Ovary (tissue), 9 donors: ENCODE data around the gene LKAAEAR1. TPM values are rescaled to one million over a fixed set of nuclear protein-coding genes. Genes with fewer than 3 reads are reported as not detected.

Source experiments
- DNase-seq, 5 donors: peaks; one replicate each; pipeline ENCODE4 v3.0.0-alpha.2; 2019 to 2020
- H3K27ac ChIP-seq, 2 donors: fragments of 200-600 bp; one replicate each; pipeline versions ENCODE4 v1.5.1 to v1.8.0; 2019 to 2022
- H3K27me3 ChIP-seq: fragments of 200-600 bp; one replicate; pipeline ENCODE4 v1.8.0; 2022
- H3K36me3 ChIP-seq: fragments of 200-600 bp; sonication (generic); one replicate; pipeline ENCODE4 v1.5.1; 2019
- H3K4me1 ChIP-seq: one replicate; pipeline ENCODE4 v1.8.1; 2013; ENCODE audit warnings: mild to moderate bottlenecking, moderate library complexity; ENCODE audit not compliant: insufficient read depth
- H3K4me3 ChIP-seq: fragments of 200-600 bp; sonication (generic); one replicate; pipeline ENCODE4 v1.5.1; 2017
- H3K9me3 ChIP-seq, 2 donors: fragments of 200-600 bp in 1 of 2; sonication (generic) in 1 of 2; one replicate each; pipeline versions ENCODE4 v1.5.1 to v1.8.1; 2013 to 2019; ENCODE audit warnings: mild to moderate bottlenecking in 1 of 2, moderate library complexity in 1 of 2
- CTCF ChIP-seq, 3 donors: fragments of 450-650 bp in 2 of 3; fragments of 200-600 bp in 1 of 3; IDR thresholded peaks; one replicate each; pipeline versions ENCODE4 v1.5.1 to v1.8.0; 2016 to 2022; ENCODE audit warnings: antibody characterized with exemption in 3 of 3, mild to moderate bottlenecking in 1 of 3
- EP300 ChIP-seq: sonication (generic); formaldehyde crosslinking; IDR thresholded peaks from one replicate; pipeline ENCODE4 v1.6.1; 2017; ENCODE audit warnings: antibody characterized with exemption
- POLR2A ChIP-seq: fragments of 450-650 bp; IDR thresholded peaks from one replicate; pipeline ENCODE4 v1.6.1; 2017; ENCODE audit warnings: antibody characterized with exemption, mild to moderate bottlenecking, moderate library complexity
- WGBS, 3 donors: extraction: QIAGEN DNeasy Blood & Tissue Kit in 1 of 3; methylation state at CpG; one replicate each; pipeline versions ENCODE4 v1.1.5 to v1.1.7; 2013 to 2017; 5-methylcytosine and 5-hydroxymethylcytosine counted together
- intact Hi-C, 4 donors: fragments of 100-400 bp; cut with DNase I; formaldehyde crosslinking; loops; one replicate each; pipeline versions ENCODE4 v1.11.0 to v1.15.1; 2022 to 2023
- polyA plus RNA-seq, 2 donors: library from polyadenylated mRNA; stranded (reverse); fragments of 200-250 nt in 1 of 2; fragments of 350-450 nt in 1 of 2; fragmentation: Illumina TruSeq in 1 of 2; extraction: RNeasy Lipid Tissue Mini Kit (QIAGEN cat#74804) in 1 of 2; gene quantifications; one replicate each; pipeline ENCODE4 v1.2.3, GENCODE V29; 2013 to 2014
- total RNA-seq, 7 donors: library from RNA; depleted of rRNA in 2 of 7; stranded (reverse); fragments of >200 nt in 2 of 7; fragmentation: NEBNext Ultra II Directional in 3 of 7; extraction: Animal tissue kit (Norgen Biotek cat#: 25700) in 3 of 7; gene quantifications; one replicate each; pipeline versions ENCODE4 v1.1.0 to v1.2.4, GENCODE V29; 2016 to 2023
- donor health status: DM: no; HTN: no; CAD: no; lungs with moderate emphysema.
- donor health status: DM: no; HTN: no; CAD: no.
- donor health status: Bipolar disorder and iron deficiency.
- donor health status: DM: yes; HTN: yes; CAD: no.
- donor health status: DM: no; HTN: no; CAD: no.
- donor health status: DM: yes; HTN: yes; CAD: no.

LKAAEAR1 gene
- total and polyA plus RNA-seq, 9 donors, result 10.5 TPM; not detected in 8

GRCh38 chr20:64081624-64081964 is 2.6 kb downstream of the LKAAEAR1 start:
- Histone ChIP-seq H3K27ac (no peak overlapping the region), H3K4me1 (no peaks in the 10 kb centered on the region), H3K4me3 (no peak overlapping the region), H3K9me3 (no peaks in the 10 kb centered on the region), H3K36me3 (no peaks in the 10 kb centered on the region), H3K27me3 (no peaks in the 10 kb centered on the region)
- intact Hi-C loops, result no loop called here
- no peak for DNase-seq
- WGBS, 3 donors, result 79 to 87% (median 87%) methylated on average over 6 of the region's 6 CpGs
- no peak for TF ChIP-seq POLR2A
- TF ChIP-seq EP300, result no peak
- TF ChIP-seq CTCF (IDR thresholded peaks at IDR 0.05), result no peak

GRCh38 chr20:64080813-64081623 is 3.2 kb downstream of the LKAAEAR1 start:
- TF ChIP-seq EP300 (no peak), CTCF (IDR thresholded peaks at IDR 0.05) (no peak), POLR2A (no peak)
- 61 to 64% (median 63%) methylated on average over 16 to 17 of the region's 17 CpGs for WGBS, 3 donors
- no peaks in the 10 kb centered on the region for H3K9me3 ChIP-seq
- H3K4me1 ChIP-seq, result no peaks in the 10 kb centered on the region
- H3K27ac ChIP-seq, result no peak overlapping the region
- peak in 1 of 5 donors; percentile 32 for DNase-seq
- intact Hi-C loops, result no loop called here
- no peaks in the 10 kb centered on the region for H3K36me3 ChIP-seq
- no peak overlapping the region for H3K4me3 ChIP-seq
- H3K27me3 ChIP-seq, result no peaks in the 10 kb centered on the region

- peak in 1 of 5 donors; percentile 53 for DNase-seq
- WGBS, 3 donors, result 4 to 9% (median 6%) methylated on average over 35 to 62 of the region's 62 CpGs
- Histone ChIP-seq H3K4me1 (no peaks in the 10 kb centered on the region), H3K36me3 (no peaks in the 10 kb centered on the region), H3K4me3 (peak within 1 kb of the TSS; percentile 37), H3K9me3 (no peaks in the 10 kb centered on the region), H3K27me3 (no peaks in the 10 kb centered on the region), H3K27ac (peak within 1 kb of the TSS in 1 of 2 donors; percentile 22)
- intact Hi-C loops, result no loop called here
- TF ChIP-seq CTCF (IDR thresholded peaks at IDR 0.05) (no peak), EP300 (no peak), POLR2A (no peak)
Measured at GRCh38 chr20:64080013-64080812, 4.0 kb downstream of the LKAAEAR1 start, which contains the start of gene OPRL1. TSS of gene OPRL1 (plus strand) at chr20:64080082. CDS start at chr20:64092721, 12,639 bp downstream.

- DNase-seq, result peak; percentile 56 to 78 (median 71)
- H3K9me3 ChIP-seq, result no peaks in the 10 kb centered on the region
- TF ChIP-seq EP300 (no peak), CTCF (IDR thresholded peaks at IDR 0.05) (no peak), POLR2A (no peak)
- H3K4me1 ChIP-seq, result no peaks in the 10 kb centered on the region
- no peaks in the 10 kb centered on the region for H3K36me3 ChIP-seq
- 0 to 1% (median 0%) methylated on average over 26 to 73 of the region's 73 CpGs for WGBS, 3 donors
- no peaks in the 10 kb centered on the region for H3K27me3 ChIP-seq
- peak within 1 kb of the TSS; percentile 37 for H3K4me3 ChIP-seq
- H3K27ac ChIP-seq, result peak within 1 kb of the TSS in 1 of 2 donors; percentile 22
- intact Hi-C loops, result no loop called here
Measured at GRCh38 chr20:64079273-64080012, 4.8 kb downstream of the LKAAEAR1 start, which contains the start of gene RGS19. TSS of gene RGS19 (minus strand) at chr20:64079518. CDS start at chr20:64076886, 2,632 bp downstream.
